GM18909 (cell line): ENCODE measurements around the gene CSH2.
A peak's percentile ranks its signal among the peaks of the same experiment; 100 is the strongest.
"Not testable (repeated sequence)": the region's sequence is repeated elsewhere in the genome, so short reads cannot be mapped to it uniquely, and the experiment has no call there.

ENCODE experiments used
- ATAC-seq: cut with Tn5 transposase; IDR thresholded peaks from one replicate; pipeline ENCODE4 v1.9.1; 2021; ENCODE audit warnings: mild to moderate bottlenecking; ENCODE audit not compliant: unreplicated experiment, poor library complexity

CSH2 gene

DNA sequence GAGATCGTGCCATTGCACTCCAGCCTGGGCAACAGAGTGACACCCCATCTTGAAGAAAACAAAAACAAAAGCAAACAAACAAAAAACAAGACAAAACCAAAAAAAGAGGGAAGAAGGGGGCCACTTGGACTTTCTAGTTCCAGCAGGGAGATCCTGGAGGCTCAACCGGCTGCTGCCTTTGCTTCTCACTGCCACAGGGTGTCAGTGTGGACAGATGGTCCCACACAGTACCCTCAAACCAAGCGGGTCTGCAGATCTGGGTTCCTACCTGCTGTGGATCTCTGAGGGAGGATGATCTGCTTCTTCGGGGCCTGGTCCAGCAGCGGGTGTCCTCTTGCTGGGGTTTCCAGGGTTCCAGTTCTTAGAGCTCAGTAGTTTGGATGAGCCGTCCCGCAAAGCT lies 6.9 kb downstream of the CSH2 start:
- ATAC-seq = not testable (repeated sequence)

- no peak for ATAC-seq
Observed at GRCh38 chr17:63859257-63859656, 14.2 kb downstream of the CSH2 start.

- not testable (repeated sequence) for ATAC-seq
Observed at GRCh38 chr17:63856425-63856824, 17.1 kb downstream of the CSH2 start.

DNA sequence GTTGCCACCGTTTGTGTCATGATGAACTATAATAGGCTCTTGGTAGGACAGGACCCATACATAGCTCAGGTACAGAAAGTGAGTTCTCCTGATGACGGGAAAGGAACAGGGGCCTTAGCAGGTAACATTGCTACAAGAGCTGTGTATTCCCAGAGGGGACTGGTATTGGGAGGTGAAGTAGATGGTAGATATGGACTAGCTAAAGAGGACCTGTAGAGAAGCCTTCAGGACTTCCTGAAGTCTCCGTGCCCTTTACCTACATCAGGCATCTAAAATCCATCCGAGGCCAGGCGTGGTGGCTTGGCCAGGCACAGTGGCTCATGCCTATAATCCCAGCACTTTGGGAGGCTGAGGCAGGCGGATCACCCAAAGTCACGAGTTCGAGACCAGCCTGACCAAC lies 18.3 kb downstream of the CSH2 start:
- no peak for ATAC-seq

DNA sequence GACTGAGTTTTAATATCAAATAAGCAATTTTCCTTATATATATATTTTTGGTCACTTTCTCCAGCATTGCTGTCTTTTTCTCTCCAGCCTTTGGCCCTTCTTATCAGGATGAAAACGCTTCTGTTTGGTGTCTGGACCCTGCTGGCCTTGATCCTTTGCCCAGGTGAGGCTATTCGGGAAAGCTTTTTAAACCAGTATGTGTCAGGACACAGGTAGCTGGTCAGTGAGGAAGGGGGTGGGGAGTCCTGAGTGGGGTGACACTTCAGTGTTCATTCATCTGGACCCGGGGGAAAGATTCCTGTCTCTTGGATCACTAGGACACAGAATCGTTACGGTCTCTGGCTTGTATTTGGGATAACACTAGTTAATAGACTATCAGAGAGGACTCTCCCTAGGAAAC lies 18.8 kb downstream of the CSH2 start:
- no peak for ATAC-seq

DNA sequence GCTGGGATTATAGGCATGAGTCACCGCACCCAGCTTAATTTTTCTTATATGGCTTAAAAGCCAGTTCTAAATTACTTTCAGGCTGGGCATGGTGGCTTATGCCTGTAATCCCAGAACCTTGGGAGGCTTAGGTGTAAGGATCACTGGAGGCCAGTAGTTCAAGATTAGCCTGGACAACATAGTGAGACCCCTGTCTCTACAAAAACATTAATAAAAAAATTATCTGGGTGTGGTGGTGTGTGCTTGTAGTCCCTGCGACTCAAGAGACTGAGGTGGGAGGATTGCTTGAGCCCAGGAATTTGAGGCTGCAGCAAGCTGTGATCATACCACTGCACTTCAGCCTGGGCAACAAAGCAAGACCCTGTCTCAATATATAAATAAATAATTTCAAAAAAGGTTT lies 20.2 kb downstream of the CSH2 start:
- ATAC-seq = no peak

DNA sequence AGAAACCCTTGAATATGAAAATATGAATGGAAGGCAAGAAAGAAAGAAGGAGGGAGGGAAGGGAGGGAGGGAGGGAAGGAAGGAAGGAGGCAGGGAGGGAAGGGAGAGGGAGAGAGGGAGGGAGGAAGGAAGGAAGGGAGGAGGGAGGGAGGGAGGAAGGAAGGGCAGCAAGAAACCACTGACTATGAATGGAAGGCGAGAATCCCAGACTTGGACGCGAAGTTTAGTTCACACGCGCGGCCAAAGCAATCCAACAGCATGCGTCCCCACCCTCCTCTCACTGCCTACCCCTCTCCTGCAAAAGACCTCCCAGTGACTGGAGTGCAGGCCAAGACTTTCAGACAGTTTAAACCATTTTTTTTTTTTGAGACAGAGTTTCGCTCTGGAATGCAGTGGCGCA lies 23.1 kb downstream of the CSH2 start:
- ATAC-seq = no peak

GRCh38 chr17:63848834-63849689 lies 24.4 kb downstream of the CSH2 start:
- peak; percentile 94 for ATAC-seq

DNA sequence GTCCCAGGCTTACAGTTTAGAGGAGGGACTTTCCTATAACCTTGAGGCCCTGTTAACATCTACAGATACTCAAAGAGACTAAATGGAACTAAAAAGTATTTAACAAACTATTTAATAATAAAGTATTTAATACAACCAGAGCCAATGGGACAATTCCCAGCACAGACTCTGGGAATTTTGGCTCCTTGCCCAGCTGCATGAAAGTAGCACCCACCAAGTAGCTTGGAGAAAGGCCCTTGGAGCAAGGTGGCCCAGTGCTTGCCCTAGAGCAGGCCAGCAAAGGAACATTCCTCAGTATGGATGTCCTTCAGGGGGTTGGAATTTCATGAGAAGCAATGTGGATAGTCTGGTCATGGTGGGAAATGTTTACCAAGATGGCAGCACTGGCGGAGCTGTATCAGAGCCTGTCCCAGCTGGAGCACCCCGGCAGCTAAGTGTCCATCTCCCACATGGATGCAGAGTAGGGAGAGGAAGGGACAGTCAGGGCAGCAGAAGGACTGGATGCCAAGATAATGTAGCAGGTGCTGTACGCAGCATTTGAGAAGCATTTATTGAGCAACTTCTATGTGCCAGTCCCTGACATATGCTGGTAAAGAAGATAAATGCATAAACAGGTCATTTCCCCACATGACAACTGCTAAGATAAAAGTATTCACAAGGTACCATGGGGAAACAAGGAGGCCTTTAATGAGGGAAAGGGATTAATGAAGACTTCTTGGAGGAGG lies 25.8 kb downstream of the CSH2 start:
- ATAC-seq = no peak

GRCh38 chr17:63845509-63845908 lies 28.0 kb downstream of the CSH2 start:
- ATAC-seq = no peak

DNA sequence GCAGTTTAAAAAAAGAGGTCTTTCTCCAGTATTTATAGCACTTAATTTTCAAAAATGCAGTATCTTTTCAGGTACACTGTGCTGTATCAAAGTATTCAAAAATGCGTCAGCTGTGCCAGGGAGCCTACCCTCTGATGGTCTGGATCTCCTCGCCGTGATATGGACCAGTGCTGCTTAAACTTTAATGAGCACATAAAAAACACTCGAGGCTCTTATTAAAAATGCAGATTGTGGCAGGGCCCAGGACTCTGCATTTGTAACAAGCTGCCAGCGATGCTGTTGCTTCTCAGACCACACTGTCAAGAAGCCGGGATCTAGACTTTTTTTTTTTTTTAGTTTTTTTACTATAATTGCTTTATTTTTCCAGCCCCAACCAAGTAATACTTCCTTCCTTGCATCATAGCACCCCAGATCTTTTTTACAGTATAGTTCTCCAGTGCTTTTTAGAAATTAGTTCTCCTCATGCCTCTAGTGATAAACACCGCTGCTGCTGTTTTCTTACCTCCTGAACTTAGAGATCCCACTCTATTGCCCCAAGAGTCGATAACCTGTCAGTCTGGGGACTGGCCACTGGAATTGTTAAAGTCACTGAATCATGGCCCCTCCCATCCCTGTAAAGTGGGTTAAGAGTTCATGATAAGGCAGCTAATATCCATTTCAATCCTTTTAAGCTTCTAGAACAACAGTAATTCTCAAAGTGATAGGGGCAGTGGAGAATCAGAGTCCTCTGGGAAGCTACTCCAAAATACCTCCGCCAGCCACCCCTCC lies 29.4 kb downstream of the CSH2 start:
- ATAC-seq = no peak

GRCh38 chr17:63843387-63843888 lies 30.0 kb downstream of the CSH2 start:
- not testable (repeated sequence) for ATAC-seq

GRCh38 chr17:63842540-63843386 lies 30.7 kb downstream of the CSH2 start, which contains the start of gene SMARCD2:
SMARCD2 (minus strand) TSS chr17:63842685; CDS start chr17:63842674, 11 bp downstream.
- ATAC-seq = peak; percentile 75

- peak; percentile 35 for ATAC-seq
Observed at GRCh38 chr17:63842173-63842539, 31.3 kb downstream of the CSH2 start.

GRCh38 chr17:63841350-63842172 lies 31.9 kb downstream of the CSH2 start:
- ATAC-seq = peak; percentile 5

- ATAC-seq = no peak
Observed at GRCh38 chr17:63840591-63841349, 32.7 kb downstream of the CSH2 start.

DNA sequence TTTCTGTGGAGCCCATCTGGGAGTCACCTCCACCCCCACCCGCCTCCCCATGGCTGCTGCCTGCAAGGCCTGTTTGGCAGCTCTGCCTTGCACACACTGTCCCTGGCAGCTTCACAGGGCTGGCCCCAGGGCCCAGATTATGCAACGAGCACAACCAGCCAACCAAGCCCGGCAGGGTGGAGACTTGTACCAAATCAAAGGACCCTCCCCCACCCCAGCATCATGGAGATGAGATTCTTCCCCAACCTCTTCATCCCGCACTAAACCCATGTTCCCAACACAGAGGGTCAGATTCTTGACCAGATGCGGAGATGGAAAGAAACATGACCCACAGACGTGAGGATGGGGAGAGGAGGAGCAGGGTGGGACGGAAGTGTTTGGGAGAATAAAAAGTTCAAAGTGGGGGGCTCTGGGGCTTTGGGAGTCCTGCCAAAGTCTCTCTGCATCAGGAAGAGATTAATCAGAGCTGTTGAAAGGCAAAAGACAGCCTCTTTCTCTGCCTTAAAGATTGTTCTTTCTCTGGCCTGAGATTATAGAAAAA lies 34.8 kb downstream of the CSH2 start:
- ATAC-seq = no peak
